HL-60 (cell line): Measurements from ENCODE around the gene IRF2.

ENCODE experiments used
- POLR2AphosphoS5 ChIP-seq: IDR thresholded peaks from 2 replicates; pipeline ENCODE4 v1.6.1; 2012; ENCODE audit warnings: low read depth
- TF ChIP-seq, protein P1 (sequence below): IDR thresholded peaks from one replicate; pipeline ENCODE4 v1.5.1; 2011; ENCODE audit warnings: low read length, control low read depth, inconsistent platforms; ENCODE audit not compliant: insufficient read depth

DNA sequence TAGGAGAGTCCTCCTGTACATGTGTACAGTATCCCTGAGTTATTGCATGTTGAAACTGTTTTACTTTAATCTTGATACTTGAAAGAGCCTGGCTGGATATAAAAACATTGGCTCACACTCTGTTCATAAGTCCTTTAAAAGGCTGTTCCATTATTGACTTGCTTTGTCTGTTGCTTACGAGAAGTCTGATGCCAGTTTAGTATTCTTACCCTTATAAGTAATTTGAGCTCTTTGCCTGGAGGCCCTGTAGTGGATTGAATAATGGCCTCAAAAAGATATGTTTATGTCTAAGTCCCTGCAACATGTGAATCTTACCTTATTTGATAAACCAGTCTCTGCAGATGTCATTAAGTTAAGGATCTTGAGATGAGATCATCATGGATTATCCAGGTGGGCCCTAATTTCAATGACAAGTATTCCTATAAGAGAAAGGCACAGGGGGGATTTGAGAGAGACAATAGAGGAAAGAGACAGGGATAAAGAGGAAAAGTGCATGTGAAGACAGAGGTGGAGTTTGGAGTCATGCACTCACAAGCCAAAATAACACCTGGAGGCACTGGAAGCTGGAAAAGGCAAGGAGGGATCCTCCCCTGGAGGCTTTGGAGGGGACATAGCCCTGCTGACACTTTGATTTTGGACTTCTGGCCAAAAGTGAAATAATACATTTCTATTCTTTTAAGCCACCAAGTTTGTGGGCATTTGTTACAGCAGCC is 98.1 kb downstream of the IRF2 start:
- TF ChIP-seq, protein P1, sequence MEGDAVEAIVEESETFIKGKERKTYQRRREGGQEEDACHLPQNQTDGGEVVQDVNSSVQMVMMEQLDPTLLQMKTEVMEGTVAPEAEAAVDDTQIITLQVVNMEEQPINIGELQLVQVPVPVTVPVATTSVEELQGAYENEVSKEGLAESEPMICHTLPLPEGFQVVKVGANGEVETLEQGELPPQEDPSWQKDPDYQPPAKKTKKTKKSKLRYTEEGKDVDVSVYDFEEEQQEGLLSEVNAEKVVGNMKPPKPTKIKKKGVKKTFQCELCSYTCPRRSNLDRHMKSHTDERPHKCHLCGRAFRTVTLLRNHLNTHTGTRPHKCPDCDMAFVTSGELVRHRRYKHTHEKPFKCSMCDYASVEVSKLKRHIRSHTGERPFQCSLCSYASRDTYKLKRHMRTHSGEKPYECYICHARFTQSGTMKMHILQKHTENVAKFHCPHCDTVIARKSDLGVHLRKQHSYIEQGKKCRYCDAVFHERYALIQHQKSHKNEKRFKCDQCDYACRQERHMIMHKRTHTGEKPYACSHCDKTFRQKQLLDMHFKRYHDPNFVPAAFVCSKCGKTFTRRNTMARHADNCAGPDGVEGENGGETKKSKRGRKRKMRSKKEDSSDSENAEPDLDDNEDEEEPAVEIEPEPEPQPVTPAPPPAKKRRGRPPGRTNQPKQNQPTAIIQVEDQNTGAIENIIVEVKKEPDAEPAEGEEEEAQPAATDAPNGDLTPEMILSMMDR: no peak
- TF ChIP-seq POLR2AphosphoS5: no peak
